PFSK-1 (cell line): ENCODE results near the gene ELF2.

ENCODE experiments used
- POLR2AphosphoS5 ChIP-seq: IDR thresholded peaks from 2 replicates; pipeline ENCODE4 v1.6.1; 2012; ENCODE audit warnings: low read depth, mild to moderate bottlenecking, control low read depth, low read length, moderate library complexity
- REST ChIP-seq, 2 experiments: IDR thresholded peaks; 2 replicates each; pipeline versions ENCODE4 v1.6.1 to v1.8.0; 2011 to 2012; ENCODE audit warnings: low read depth in 2 of 2, low read length in 2 of 2, control low read depth in 1 of 2, inconsistent platforms in 1 of 2, mild to moderate bottlenecking in 1 of 2, moderate library complexity in 1 of 2; ENCODE audit not compliant: insufficient read depth in 1 of 2
- SIN3A ChIP-seq: IDR thresholded peaks from 2 replicates; pipeline ENCODE4 v1.6.1; 2012; ENCODE audit warnings: mild to moderate bottlenecking, low read length, moderate library complexity, borderline replicate concordance; ENCODE audit not compliant: insufficient read depth

DNA sequence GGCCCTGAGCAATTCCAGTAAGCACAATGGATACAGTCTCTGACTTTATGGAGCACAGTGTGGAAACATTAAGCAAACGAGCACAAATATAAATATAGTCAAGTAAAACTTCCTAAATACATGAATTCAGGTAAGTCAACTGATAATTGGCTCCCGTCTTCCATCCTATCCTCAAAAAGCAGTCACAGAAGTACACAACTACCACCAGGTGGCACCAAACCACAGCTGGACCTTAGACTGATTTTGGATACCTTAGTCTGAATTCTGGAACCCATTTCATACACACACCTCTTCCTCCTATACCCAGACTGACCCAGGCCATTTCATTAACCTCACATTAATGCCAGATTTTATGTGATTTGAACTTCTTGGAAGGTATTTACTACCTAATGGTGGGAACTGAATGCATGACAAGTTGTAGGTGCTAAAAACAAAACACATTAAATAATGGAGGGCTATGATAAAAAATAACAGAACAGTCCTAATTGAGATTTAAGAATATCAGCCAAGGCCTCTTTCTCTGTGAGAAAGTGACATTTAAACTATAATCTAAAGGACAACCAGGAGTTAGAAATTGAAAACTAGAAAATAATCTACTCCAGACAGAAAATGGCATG, 77.5 kb downstream of the ELF2 start:
- TF ChIP-seq POLR2AphosphoS5 (no peak), REST (IDR thresholded peaks at IDR 0.05; ENCODE audit: insufficient read depth in 1 of 2, low read depth in 2 of 2, low read length in 2 of 2) (no peak), SIN3A (no peak)
